ENCODE results near the gene CLINT1. TPM values are rescaled to one million over a fixed set of nuclear protein-coding genes. Genes with fewer than 3 reads are reported as not detected.

CLINT1 gene
- total and polyA plus RNA-seq, 9 of the 15 experiments (the other 6 are each of a cell fraction or from before 2014, with no cell fraction given) = 23.6 to 125 (median 71.4) TPM

DNA sequence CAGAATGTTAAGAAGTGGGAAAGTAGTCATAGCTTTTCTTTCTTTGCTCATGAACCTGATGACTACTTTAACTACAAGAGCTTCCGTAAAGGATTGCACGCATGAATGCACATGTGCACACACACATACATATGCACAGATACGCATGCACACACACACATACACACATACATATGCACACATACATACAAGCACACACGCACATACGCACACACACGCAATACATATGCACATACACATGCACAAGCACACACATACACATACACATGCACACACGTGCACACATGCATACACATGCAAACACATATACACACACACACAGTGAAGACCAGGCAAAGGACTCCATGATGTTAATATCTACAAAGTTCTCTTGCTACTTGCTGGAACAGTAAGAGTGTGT is 92.5 kb downstream of the CLINT1 start:
- DNase-seq (ENCODE audit: extremely low read depth in 1 of 4, low spot score in 3 of 4) (no peak), FAIRE-seq (no peak), ATAC-seq (no peak)
- H3K9ac ChIP-seq (ENCODE audit: insufficient read depth in 1 of 2, low read depth in 2 of 2, low read length in 2 of 2) = no peak overlapping the region
- H2AFZ ChIP-seq (ENCODE audit: low read depth, low read length) = no peak overlapping the region
- no peaks in the 10 kb centered on the region for H3K36me3 ChIP-seq (ENCODE audit: control insufficient read depth, insufficient read depth, low read length)
- no TSS peak for BruUV-seq (replicated peaks)
- H3K9me1 ChIP-seq (ENCODE audit: control insufficient read depth, insufficient read depth, low read length) = no peaks in the 10 kb centered on the region
- no peaks in the 10 kb centered on the region for H4K20me1 ChIP-seq (replicated peaks; ENCODE audit: control insufficient read depth, insufficient read depth, low read length)
- no peak overlapping the region for H3K27ac ChIP-seq (ENCODE audit: extremely low read depth, low read depth, low read length)
- no peaks in the 10 kb centered on the region for H3K9me3 ChIP-seq (replicated peaks; ENCODE audit: control insufficient read depth, insufficient read depth, low read depth, low read length)
- intact Hi-C loops (cut with micrococcal nuclease) = loop anchor here (10.0 kb wide), 1 partner anchor 148 kb away; no protein-coding TSS in a partner anchor
- H3K79me2 ChIP-seq (ENCODE audit: control insufficient read depth, insufficient read depth, low read length) = no peaks in the 10 kb centered on the region
- no peaks in the 10 kb centered on the region for H3K4me1 ChIP-seq (replicated peaks in 1 of 2; ENCODE audit: control insufficient read depth in 2 of 2, insufficient read depth in 2 of 2, low read length in 2 of 2)
- peaks cover 27 to 44% of the 10 kb centered on the region in 2 experiments; a peak in 4 of 5 replicates for H3K27me3 ChIP-seq (ENCODE audit: control insufficient read depth in 2 of 2, insufficient read depth in 2 of 2, low read length in 2 of 2)
- POLR2A ChIA-PET = no interaction called here
- no peak overlapping the region for H3K4me3 ChIP-seq
- CTCF ChIA-PET (ENCODE audit: low intra/inter-chr PET ratio) = no interaction called here
- TF ChIP-seq HMG20B (CRISPR knock-in tag; IDR thresholded peaks at IDR 0.05) = no peak
- in situ Hi-C loops (cut with MboI) = no loop called here
- no peak overlapping the region for H3K4me2 ChIP-seq (ENCODE audit: insufficient read depth, low read length)
- WGBS (ENCODE audit: insufficient coverage, low coverage, missing lambda C conversion rate) = 24% methylated on average over 7 of the region's 7 CpGs

GRCh38 chr5:157764531-157764930 is 94.4 kb downstream of the CLINT1 start:
- no peaks in the 10 kb centered on the region for H4K20me1 ChIP-seq (replicated peaks; ENCODE audit: control insufficient read depth, insufficient read depth, low read length)
- no peaks in the 10 kb centered on the region for H3K36me3 ChIP-seq (ENCODE audit: control insufficient read depth, insufficient read depth, low read length)
- H3K27ac ChIP-seq (ENCODE audit: extremely low read depth, low read depth, low read length) = no peak overlapping the region
- H3K27me3 ChIP-seq (ENCODE audit: control insufficient read depth in 2 of 2, insufficient read depth in 2 of 2, low read length in 2 of 2) = peaks cover 17 to 26% of the 10 kb centered on the region in 2 experiments; a peak in 3 of 5 replicates
- H3K9me1 ChIP-seq (ENCODE audit: control insufficient read depth, insufficient read depth, low read length) = no peaks in the 10 kb centered on the region
- H3K9me3 ChIP-seq (replicated peaks; ENCODE audit: control insufficient read depth, insufficient read depth, low read depth, low read length) = no peaks in the 10 kb centered on the region
- FAIRE-seq (no peak), DNase-seq (ENCODE audit: extremely low read depth in 1 of 4, low spot score in 3 of 4) (no peak), ATAC-seq (no peak)
- intact Hi-C loops (cut with micrococcal nuclease) (loop anchor here (10.0 kb wide), 1 partner anchor 150 kb away; no protein-coding TSS in a partner anchor), in situ Hi-C loops (cut with MboI) (no loop called here)
- BruUV-seq (replicated peaks) = no TSS peak
- ChIA-PET POLR2A (interaction anchor here (0.6 kb wide), 2 partner anchors 13 to 183 kb away, joined by 3 read pairs; no protein-coding TSS in a partner anchor), CTCF (ENCODE audit: low intra/inter-chr PET ratio) (no interaction called here)
- H2AFZ ChIP-seq (ENCODE audit: low read depth, low read length) = no peak overlapping the region
- H3K4me1 ChIP-seq (replicated peaks in 1 of 2; ENCODE audit: control insufficient read depth in 2 of 2, insufficient read depth in 2 of 2, low read length in 2 of 2) = no peaks in the 10 kb centered on the region
- H3K4me3 ChIP-seq = no peak overlapping the region
- WGBS (ENCODE audit: insufficient coverage, low coverage, missing lambda C conversion rate) = 5% methylated on average over 6 of the region's 6 CpGs
- no peaks in the 10 kb centered on the region for H3K79me2 ChIP-seq (ENCODE audit: control insufficient read depth, insufficient read depth, low read length)
- H3K9ac ChIP-seq (ENCODE audit: insufficient read depth in 1 of 2, low read depth in 2 of 2, low read length in 2 of 2) = no peak overlapping the region
- H3K4me2 ChIP-seq (ENCODE audit: insufficient read depth, low read length) = no peak overlapping the region
- TF ChIP-seq LCOR (CRISPR knock-in tag; IDR thresholded peaks at IDR 0.05) = no peak
- TF ChIP-seq, protein P1, sequence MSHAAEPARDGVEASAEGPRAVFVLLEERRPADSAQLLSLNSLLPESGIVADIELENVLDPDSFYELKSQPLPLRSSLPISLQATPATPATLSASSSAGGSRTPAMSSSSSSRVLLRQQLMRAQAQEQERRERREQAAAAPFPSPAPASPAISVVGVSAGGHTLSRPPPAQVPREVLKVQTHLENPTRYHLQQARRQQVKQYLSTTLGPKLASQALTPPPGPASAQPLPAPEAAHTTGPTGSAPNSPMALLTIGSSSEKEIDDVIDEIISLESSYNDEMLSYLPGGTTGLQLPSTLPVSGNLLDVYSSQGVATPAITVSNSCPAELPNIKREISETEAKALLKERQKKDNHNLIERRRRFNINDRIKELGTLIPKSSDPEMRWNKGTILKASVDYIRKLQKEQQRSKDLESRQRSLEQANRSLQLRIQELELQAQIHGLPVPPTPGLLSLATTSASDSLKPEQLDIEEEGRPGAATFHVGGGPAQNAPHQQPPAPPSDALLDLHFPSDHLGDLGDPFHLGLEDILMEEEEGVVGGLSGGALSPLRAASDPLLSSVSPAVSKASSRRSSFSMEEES (CRISPR knock-in tag; IDR thresholded peaks at IDR 0.05) = no peak
- no peak for TF ChIP-seq CBX2 (IDR thresholded peaks at IDR 0.05; ENCODE audit: insufficient read depth, low read length, poor library complexity, severe bottlenecking)
- TF ChIP-seq ZNF507 (tag; conservative IDR thresholded peaks at IDR 0.05) = no peak

All from K562 (cell line).